WTC11 (cell line): ENCODE measurements around the gene USP21. TPM values are rescaled to one million over a fixed set of nuclear protein-coding genes. Genes with fewer than 3 reads are reported as not detected.

ENCODE experiments used
- ATAC-seq: fragments of 200-7000 bp; cut with Tn5 transposase; 2 replicates; pipeline ENCODE4 v1.10.0; 2021; ENCODE audit warnings: mild to moderate bottlenecking, moderate library complexity
- CTCF ChIA-PET: fragments of 300-600 bp; sonication (Branson Sonifier 250); formaldehyde crosslinking; loops from one replicate; lab custom pipeline; 2021; ENCODE audit warnings: antibody characterized with exemption; lab: Charles Lee
- POLR2A ChIA-PET: fragments of 350-600 bp; sonication (Branson Sonifier 250); formaldehyde crosslinking; loops from one replicate; lab custom pipeline; 2021; ENCODE audit warnings: antibody characterized with exemption; lab: Charles Lee
- DNase-seq: peaks from one replicate; pipeline ENCODE4 v3.0.0; 2021; ENCODE audit warnings: low spot score
- H3K27ac Mint-ChIP-seq: 2 replicates; pipeline ENCODE4 v1.8.0; 2021; ENCODE audit warnings: mixed read lengths
- H3K27me3 Mint-ChIP-seq: 2 replicates; pipeline ENCODE4 v1.8.0; 2021; ENCODE audit warnings: low read depth, mild to moderate bottlenecking, moderate library complexity, mixed read lengths
- H3K36me3 Mint-ChIP-seq: 2 replicates; pipeline ENCODE4 v1.8.0; 2021; ENCODE audit warnings: mixed read lengths
- H3K4me1 Mint-ChIP-seq: 2 replicates; pipeline ENCODE4 v1.8.0; 2022; ENCODE audit warnings: mixed read lengths
- H3K4me3 Mint-ChIP-seq: 2 replicates; pipeline ENCODE4 v1.8.0; 2021; ENCODE audit warnings: mild to moderate bottlenecking, moderate library complexity, mixed read lengths
- H3K9me3 Mint-ChIP-seq: 2 replicates; pipeline ENCODE4 v1.8.0; 2021; ENCODE audit warnings: mixed read lengths
- ATF1 ChIP-seq: sonication (generic); formaldehyde crosslinking; IDR thresholded peaks from 2 replicates; pipeline ENCODE4 v1.8.1; 2023; ENCODE audit warnings: mild to moderate bottlenecking, moderate library complexity, missing genetic modification reagents
- FOXP1 ChIP-seq: sonication (generic); formaldehyde crosslinking; IDR thresholded peaks from 2 replicates; pipeline ENCODE4 v1.8.0; 2022; ENCODE audit warnings: missing genetic modification reagents, mild to moderate bottlenecking, moderate library complexity, borderline replicate concordance
- KAT7 ChIP-seq: sonication (generic); formaldehyde crosslinking; IDR thresholded peaks from 2 replicates; pipeline ENCODE4 v1.8.1; 2023; ENCODE audit warnings: missing genetic modification reagents, mild to moderate bottlenecking, borderline replicate concordance
- MAX ChIP-seq: sonication (generic); formaldehyde crosslinking; IDR thresholded peaks from 2 replicates; pipeline ENCODE4 v1.8.0; 2022; ENCODE audit warnings: mild to moderate bottlenecking, missing genetic modification reagents
- NR2C2 ChIP-seq: sonication (generic); formaldehyde crosslinking; IDR thresholded peaks from 2 replicates; pipeline ENCODE4 v1.8.0; 2022; ENCODE audit warnings: mild to moderate bottlenecking, missing genetic modification reagents
- OVOL2 ChIP-seq: fragments of 250-450 bp; sonication (Bioruptor Pico); IDR thresholded peaks from 2 replicates; pipeline ENCODE4 v1.9.0; 2021; ENCODE audit warnings: mild to moderate bottlenecking, borderline replicate concordance
- SMAD3 ChIP-seq: sonication (generic); formaldehyde crosslinking; IDR thresholded peaks from 2 replicates; pipeline ENCODE4 v1.8.0; 2022; ENCODE audit warnings: missing genetic modification reagents, mild to moderate bottlenecking, borderline replicate concordance
- SOX15 ChIP-seq: fragments of 250-450 bp; sonication (Bioruptor Pico); IDR thresholded peaks from 2 replicates; pipeline ENCODE4 v1.9.0; 2021; ENCODE audit warnings: mild to moderate bottlenecking
- SP1 ChIP-seq: sonication (generic); formaldehyde crosslinking; conservative IDR thresholded peaks from 2 replicates; pipeline ENCODE4 v1.8.1; 2022; ENCODE audit warnings: missing genetic modification reagents
- ZNF232 ChIP-seq: sonication (generic); formaldehyde crosslinking; IDR thresholded peaks from 2 replicates; pipeline ENCODE4 v1.8.0; 2022; ENCODE audit warnings: mild to moderate bottlenecking, missing genetic modification reagents
- ZNF317 ChIP-seq: sonication (generic); formaldehyde crosslinking; IDR thresholded peaks from 2 replicates; pipeline ENCODE4 v1.8.1; 2023; ENCODE audit warnings: low read depth, mild to moderate bottlenecking, moderate library complexity, missing genetic modification reagents, borderline replicate concordance
- total RNA-seq: library from RNA; stranded (reverse); gene quantifications from 3 replicates; pipeline ENCODE4 v1.2.3, GENCODE V29; 2021
- TF ChIP-seq, protein P1 (sequence below): fragments of 250-450 bp; sonication (Bioruptor Pico); IDR thresholded peaks from 2 replicates; pipeline ENCODE4 v1.9.0; 2021; ENCODE audit warnings: mild to moderate bottlenecking
- TF ChIP-seq, protein P2 (sequence below): sonication (generic); formaldehyde crosslinking; IDR thresholded peaks from 2 replicates; pipeline ENCODE4 v1.8.0; 2022; ENCODE audit warnings: mild to moderate bottlenecking, missing genetic modification reagents
- TF ChIP-seq, protein P3 (sequence below): fragments of 250-450 bp; sonication (Bioruptor Pico); IDR thresholded peaks from 2 replicates; pipeline ENCODE4 v1.9.0; 2021; ENCODE audit warnings: mild to moderate bottlenecking, borderline replicate concordance

Gene USP21
- total RNA-seq, 1 experiment from 2014 or later, result 30.8 TPM

DNA sequence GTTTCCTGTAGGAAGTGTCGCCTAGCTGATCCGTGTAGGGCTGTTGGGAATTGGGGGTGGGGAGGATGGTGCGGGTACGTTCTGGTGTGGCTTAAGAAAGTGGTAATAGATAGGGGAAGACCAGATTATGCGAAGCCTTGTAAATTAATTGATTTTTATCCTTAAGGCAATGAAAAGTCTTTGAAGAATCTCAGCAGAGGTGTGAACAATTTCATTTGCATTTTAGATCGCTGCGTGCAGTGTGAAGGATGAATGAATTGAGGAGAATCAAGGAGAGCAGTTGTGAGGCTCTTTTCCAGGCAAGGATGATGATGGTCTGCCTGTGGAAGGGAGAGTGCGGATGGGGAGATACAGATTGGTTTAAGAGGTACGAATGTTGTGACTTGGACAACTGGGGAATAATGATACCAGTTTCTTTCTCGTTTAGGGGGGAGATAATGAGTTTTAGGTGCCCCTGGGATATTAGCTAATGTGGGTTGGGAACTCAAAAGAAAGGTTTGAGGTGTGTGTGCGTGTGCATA, 26.0 kb upstream of the USP21 start:
- no peaks in the 10 kb centered on the region for H3K9me3 Mint-ChIP-seq
- no peak for TF ChIP-seq SOX15 (CRISPR knock-in tag)
- TF ChIP-seq, protein P1, sequence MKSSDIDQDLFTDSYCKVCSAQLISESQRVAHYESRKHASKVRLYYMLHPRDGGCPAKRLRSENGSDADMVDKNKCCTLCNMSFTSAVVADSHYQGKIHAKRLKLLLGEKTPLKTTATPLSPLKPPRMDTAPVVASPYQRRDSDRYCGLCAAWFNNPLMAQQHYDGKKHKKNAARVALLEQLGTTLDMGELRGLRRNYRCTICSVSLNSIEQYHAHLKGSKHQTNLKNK (CRISPR knock-in tag), result no peak
- peaks cover 27% of the 10 kb centered on the region for H3K4me1 Mint-ChIP-seq
- no peak overlapping the region for H3K27ac Mint-ChIP-seq
- no peak overlapping the region for H3K4me3 Mint-ChIP-seq
- ChIA-PET POLR2A (interaction anchor here (0.8 to 2.4 kb wide), 13 partner anchors 12 to 179 kb away, joined by 3 to 12 read pairs (median 5); partner anchors contain the start of genes F11R, ITLN2, NDUFS2 and NIT1), CTCF (interaction anchor here (0.5 to 4.8 kb wide), 11 partner anchors 8 to 452 kb away, joined by 3 to 18 read pairs (median 4); partner anchors contain the start of genes ITLN2, KLHDC9, NIT1 and PFDN2)
- H3K27me3 Mint-ChIP-seq, result no peaks in the 10 kb centered on the region
- ATAC-seq, result peak; percentile 12
- DNase-seq, result no peak
- peaks cover 16% of the 10 kb centered on the region for H3K36me3 Mint-ChIP-seq

- H3K36me3 Mint-ChIP-seq, result peaks cover 4% of the 10 kb centered on the region; the same call in 1 of the 2 replicates
- no peaks in the 10 kb centered on the region for H3K27me3 Mint-ChIP-seq
- ATAC-seq (no peak), DNase-seq (no peak)
- TF ChIP-seq SMAD3 (CRISPR knock-in tag) (no peak), SP1 (CRISPR knock-in tag) (no peak), KAT7 (CRISPR knock-in tag) (no peak), ZNF317 (CRISPR knock-in tag) (no peak), FOXP1 (CRISPR knock-in tag) (no peak)
- TF ChIP-seq, protein P2, sequence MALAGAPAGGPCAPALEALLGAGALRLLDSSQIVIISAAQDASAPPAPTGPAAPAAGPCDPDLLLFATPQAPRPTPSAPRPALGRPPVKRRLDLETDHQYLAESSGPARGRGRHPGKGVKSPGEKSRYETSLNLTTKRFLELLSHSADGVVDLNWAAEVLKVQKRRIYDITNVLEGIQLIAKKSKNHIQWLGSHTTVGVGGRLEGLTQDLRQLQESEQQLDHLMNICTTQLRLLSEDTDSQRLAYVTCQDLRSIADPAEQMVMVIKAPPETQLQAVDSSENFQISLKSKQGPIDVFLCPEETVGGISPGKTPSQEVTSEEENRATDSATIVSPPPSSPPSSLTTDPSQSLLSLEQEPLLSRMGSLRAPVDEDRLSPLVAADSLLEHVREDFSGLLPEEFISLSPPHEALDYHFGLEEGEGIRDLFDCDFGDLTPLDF (CRISPR knock-in tag), result no peak
- no peaks in the 10 kb centered on the region for H3K9me3 Mint-ChIP-seq
- ChIA-PET POLR2A (no interaction called here), CTCF (interaction anchor here (0.6 to 2.7 kb wide), 3 partner anchors 66 to 407 kb away, joined by 3 to 17 read pairs (median 4); no protein-coding TSS in a partner anchor)
- peak overlapping the region; percentile 20; the same call in 1 of the 2 replicates for H3K27ac Mint-ChIP-seq
- H3K4me1 Mint-ChIP-seq, result peaks cover 8% of the 10 kb centered on the region
- H3K4me3 Mint-ChIP-seq, result no peak overlapping the region
Measured at GRCh38 chr1:161137881-161138280, 21.4 kb upstream of the USP21 start.

DNA sequence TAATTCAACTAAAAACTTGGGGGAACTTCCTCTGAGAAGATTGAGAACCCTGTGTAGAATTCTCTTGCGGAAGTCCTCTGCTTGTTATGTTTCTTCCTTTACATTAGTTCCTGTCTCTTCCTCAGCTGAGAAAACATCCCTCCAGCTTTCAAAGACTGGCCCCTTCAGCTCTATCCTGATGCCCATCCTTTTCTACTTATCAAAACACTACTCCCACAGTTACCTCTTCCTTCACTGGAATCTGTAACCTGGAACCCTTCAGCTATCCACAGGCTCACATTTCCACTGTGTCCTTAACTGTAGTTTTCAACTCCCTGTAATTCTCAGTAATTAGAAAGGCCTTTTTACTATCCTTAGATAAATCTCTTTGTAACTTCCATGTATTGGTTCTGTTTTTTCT, 20.9 kb upstream of the USP21 start:
- POLR2A ChIA-PET, result no interaction called here
- no peak for DNase-seq
- Mint-ChIP-seq H3K27ac (peak overlapping the region; percentile 22), H3K36me3 (peaks cover 4% of the 10 kb centered on the region; the same call in 1 of the 2 replicates), H3K27me3 (no peaks in the 10 kb centered on the region), H3K4me3 (no peak overlapping the region), H3K4me1 (peaks cover 8% of the 10 kb centered on the region), H3K9me3 (no peaks in the 10 kb centered on the region)
- CTCF ChIA-PET, result interaction anchor here (1.1 to 2.7 kb wide), 2 partner anchors 40 to 67 kb away, joined by 9 to 17 read pairs; partner anchors contain the start of gene KLHDC9
- no peak for ATAC-seq
- no peak for TF ChIP-seq OVOL2 (CRISPR knock-in tag)
- no peak for TF ChIP-seq ATF1 (CRISPR knock-in tag)
- TF ChIP-seq, protein P3, sequence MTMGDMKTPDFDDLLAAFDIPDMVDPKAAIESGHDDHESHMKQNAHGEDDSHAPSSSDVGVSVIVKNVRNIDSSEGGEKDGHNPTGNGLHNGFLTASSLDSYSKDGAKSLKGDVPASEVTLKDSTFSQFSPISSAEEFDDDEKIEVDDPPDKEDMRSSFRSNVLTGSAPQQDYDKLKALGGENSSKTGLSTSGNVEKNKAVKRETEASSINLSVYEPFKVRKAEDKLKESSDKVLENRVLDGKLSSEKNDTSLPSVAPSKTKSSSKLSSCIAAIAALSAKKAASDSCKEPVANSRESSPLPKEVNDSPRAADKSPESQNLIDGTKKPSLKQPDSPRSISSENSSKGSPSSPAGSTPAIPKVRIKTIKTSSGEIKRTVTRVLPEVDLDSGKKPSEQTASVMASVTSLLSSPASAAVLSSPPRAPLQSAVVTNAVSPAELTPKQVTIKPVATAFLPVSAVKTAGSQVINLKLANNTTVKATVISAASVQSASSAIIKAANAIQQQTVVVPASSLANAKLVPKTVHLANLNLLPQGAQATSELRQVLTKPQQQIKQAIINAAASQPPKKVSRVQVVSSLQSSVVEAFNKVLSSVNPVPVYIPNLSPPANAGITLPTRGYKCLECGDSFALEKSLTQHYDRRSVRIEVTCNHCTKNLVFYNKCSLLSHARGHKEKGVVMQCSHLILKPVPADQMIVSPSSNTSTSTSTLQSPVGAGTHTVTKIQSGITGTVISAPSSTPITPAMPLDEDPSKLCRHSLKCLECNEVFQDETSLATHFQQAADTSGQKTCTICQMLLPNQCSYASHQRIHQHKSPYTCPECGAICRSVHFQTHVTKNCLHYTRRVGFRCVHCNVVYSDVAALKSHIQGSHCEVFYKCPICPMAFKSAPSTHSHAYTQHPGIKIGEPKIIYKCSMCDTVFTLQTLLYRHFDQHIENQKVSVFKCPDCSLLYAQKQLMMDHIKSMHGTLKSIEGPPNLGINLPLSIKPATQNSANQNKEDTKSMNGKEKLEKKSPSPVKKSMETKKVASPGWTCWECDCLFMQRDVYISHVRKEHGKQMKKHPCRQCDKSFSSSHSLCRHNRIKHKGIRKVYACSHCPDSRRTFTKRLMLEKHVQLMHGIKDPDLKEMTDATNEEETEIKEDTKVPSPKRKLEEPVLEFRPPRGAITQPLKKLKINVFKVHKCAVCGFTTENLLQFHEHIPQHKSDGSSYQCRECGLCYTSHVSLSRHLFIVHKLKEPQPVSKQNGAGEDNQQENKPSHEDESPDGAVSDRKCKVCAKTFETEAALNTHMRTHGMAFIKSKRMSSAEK (CRISPR knock-in tag), result no peak
- TF ChIP-seq SOX15 (CRISPR knock-in tag), result no peak
- no peak for TF ChIP-seq FOXP1 (CRISPR knock-in tag)
- TF ChIP-seq NR2C2, result no peak
- TF ChIP-seq MAX (CRISPR knock-in tag), result no peak
- TF ChIP-seq ZNF232 (CRISPR knock-in tag), result no peak
